ENCODE data around the gene CLEC19A.

The CLEC19A gene

GRCh38 chr16:19285431-19285830 is at the start of gene CLEC19A:
Gene CLEC19A (plus strand): TSS chr16:19285731. CDS start chr16:19285852, 121 bp downstream.
- no peaks in the 10 kb centered on the region for H3K36me3 ChIP-seq (replicated peaks)
- in situ Hi-C loops (cut with HindIII; ENCODE audit: low pct_ligation_motif_present, low sequenced_read_pairs): no loop called here
- H3K27me3 ChIP-seq (replicated peaks): no peaks in the 10 kb centered on the region
- H3K4me3 ChIP-seq (ENCODE audit: low read depth, low read length): no peak within 1 kb of the TSS
- TF ChIP-seq, protein P1, sequence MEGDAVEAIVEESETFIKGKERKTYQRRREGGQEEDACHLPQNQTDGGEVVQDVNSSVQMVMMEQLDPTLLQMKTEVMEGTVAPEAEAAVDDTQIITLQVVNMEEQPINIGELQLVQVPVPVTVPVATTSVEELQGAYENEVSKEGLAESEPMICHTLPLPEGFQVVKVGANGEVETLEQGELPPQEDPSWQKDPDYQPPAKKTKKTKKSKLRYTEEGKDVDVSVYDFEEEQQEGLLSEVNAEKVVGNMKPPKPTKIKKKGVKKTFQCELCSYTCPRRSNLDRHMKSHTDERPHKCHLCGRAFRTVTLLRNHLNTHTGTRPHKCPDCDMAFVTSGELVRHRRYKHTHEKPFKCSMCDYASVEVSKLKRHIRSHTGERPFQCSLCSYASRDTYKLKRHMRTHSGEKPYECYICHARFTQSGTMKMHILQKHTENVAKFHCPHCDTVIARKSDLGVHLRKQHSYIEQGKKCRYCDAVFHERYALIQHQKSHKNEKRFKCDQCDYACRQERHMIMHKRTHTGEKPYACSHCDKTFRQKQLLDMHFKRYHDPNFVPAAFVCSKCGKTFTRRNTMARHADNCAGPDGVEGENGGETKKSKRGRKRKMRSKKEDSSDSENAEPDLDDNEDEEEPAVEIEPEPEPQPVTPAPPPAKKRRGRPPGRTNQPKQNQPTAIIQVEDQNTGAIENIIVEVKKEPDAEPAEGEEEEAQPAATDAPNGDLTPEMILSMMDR (IDR thresholded peaks at IDR 0.05; ENCODE audit: low read depth, low read length, missing control alignments): no peak
- DNase-seq: no peak
- H3K27ac ChIP-seq: no peak within 1 kb of the TSS

- in situ Hi-C loops (cut with HindIII; ENCODE audit: low pct_ligation_motif_present, low sequenced_read_pairs): no loop called here
- Histone ChIP-seq H3K4me3 (ENCODE audit: low read depth, low read length) (no peak overlapping the region), H3K27ac (no peak overlapping the region), H3K36me3 (replicated peaks) (no peaks in the 10 kb centered on the region), H3K27me3 (replicated peaks) (no peaks in the 10 kb centered on the region)
- TF ChIP-seq, protein P1 (IDR thresholded peaks at IDR 0.05; ENCODE audit: low read depth, low read length, missing control alignments): no peak
- no peak for DNase-seq
These were observed 49.6 kb upstream of the CLEC19A start for GRCh38 chr16:19235886-19236285.

DNA sequence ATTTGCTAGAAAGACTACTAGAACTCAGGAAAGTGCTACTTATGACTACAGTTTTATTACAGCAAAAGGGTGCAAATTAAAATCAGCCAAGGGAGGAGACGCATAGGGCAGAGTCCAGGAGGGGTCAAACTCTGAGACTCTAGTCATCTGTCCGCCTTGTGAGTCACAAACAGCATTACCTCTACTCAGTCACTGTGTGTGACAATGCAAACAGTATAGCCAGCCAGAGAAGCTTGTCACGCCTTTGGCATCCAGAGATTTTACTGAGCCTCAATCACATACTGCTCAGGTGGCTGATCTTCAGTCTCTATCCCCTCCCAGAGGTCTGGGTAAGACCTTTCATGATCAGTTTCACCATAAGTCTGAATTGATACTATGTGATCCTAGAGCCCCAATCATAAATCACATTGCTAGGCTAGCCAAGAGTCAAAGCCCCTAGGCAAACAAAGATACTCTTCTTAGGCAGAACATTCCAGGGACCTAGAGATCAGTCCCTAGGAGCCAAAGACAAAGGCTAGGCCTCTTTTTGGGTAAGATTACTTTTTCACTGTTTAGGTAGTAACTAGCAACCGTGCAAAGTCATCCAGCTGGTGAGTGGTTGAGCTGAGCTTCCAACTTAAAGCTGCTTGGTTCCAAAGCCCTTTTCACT is 48.8 kb upstream of the CLEC19A start:
- DNase-seq: no peak
- H3K36me3 ChIP-seq (replicated peaks): no peaks in the 10 kb centered on the region
- no peak overlapping the region for H3K4me3 ChIP-seq (ENCODE audit: low read depth, low read length)
- in situ Hi-C loops (cut with HindIII; ENCODE audit: low pct_ligation_motif_present, low sequenced_read_pairs): no loop called here
- no peak overlapping the region for H3K27ac ChIP-seq
- H3K27me3 ChIP-seq (replicated peaks): no peaks in the 10 kb centered on the region
- TF ChIP-seq, protein P1 (IDR thresholded peaks at IDR 0.05; ENCODE audit: low read depth, low read length, missing control alignments): no peak

DNA sequence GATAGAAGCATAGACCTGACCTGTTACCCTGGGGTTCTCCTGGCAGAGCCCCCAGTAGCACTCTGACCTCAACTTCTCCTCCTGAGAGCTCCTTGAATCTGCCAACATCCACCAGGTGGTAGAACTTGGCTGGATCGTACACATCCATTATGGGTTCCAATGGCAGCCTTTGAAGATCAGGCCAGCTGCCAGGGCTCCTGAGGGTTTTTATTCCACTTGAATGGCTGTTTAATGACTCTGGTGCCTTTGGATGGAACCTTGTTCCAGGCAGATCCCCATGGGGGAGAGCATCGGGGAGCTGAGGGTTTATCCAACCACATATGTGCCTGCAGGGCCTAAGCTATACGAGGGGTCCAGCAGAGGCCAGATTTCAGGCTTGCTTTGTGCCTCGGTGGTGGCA is 47.1 kb upstream of the CLEC19A start:
- no peak overlapping the region for H3K27ac ChIP-seq
- TF ChIP-seq, protein P1 (IDR thresholded peaks at IDR 0.05; ENCODE audit: low read depth, low read length, missing control alignments): no peak
- in situ Hi-C loops (cut with HindIII; ENCODE audit: low pct_ligation_motif_present, low sequenced_read_pairs): no loop called here
- H3K27me3 ChIP-seq (replicated peaks): no peaks in the 10 kb centered on the region
- H3K4me3 ChIP-seq (ENCODE audit: low read depth, low read length): no peak overlapping the region
- H3K36me3 ChIP-seq (replicated peaks): no peaks in the 10 kb centered on the region
- DNase-seq: no peak

- H3K36me3 ChIP-seq (replicated peaks): no peaks in the 10 kb centered on the region
- in situ Hi-C loops (cut with HindIII; ENCODE audit: low pct_ligation_motif_present, low sequenced_read_pairs): no loop called here
- TF ChIP-seq, protein P1 (IDR thresholded peaks at IDR 0.05; ENCODE audit: low read depth, low read length, missing control alignments): no peak
These were observed 45.9 kb upstream of the CLEC19A start for GRCh38 chr16:19239511-19240155.

More at GRCh38 chr16:19239511-19240155, 45.9 kb upstream of the CLEC19A start:
- no peak overlapping the region for H3K4me3 ChIP-seq (ENCODE audit: low read depth, low read length)
- no peak for DNase-seq
- H3K27ac ChIP-seq: no peak overlapping the region
- H3K27me3 ChIP-seq (replicated peaks): no peaks in the 10 kb centered on the region
